GM12878 (cell line): ENCODE results near the gene HEATR1. TPM values are rescaled to one million over a fixed set of nuclear protein-coding genes. Genes with fewer than 3 reads are reported as not detected.

Source experiments
- BCLAF1 ChIP-seq: fragments of 450-650 bp; IDR thresholded peaks from 2 replicates; pipeline ENCODE4 v1.6.1; 2017; ENCODE audit warnings: antibody characterized with exemption, mild to moderate bottlenecking, moderate library complexity
- BRCA1 ChIP-seq: IDR thresholded peaks from 2 replicates; pipeline ENCODE4 v1.6.1; 2011; ENCODE audit warnings: low read depth, low read length, improper control_type of control experiment
- CHD1 ChIP-seq: IDR thresholded peaks from 2 replicates; pipeline ENCODE4 v1.6.1; 2012; ENCODE audit warnings: low read depth, low read length, improper control_type of control experiment
- EED ChIP-seq: sonication (generic); IDR thresholded peaks from 2 replicates; pipeline ENCODE4 v1.6.1; 2016; ENCODE audit warnings: antibody characterized with exemption, low read depth
- ETV6 ChIP-seq, 2 experiments: fragments of 450-650 bp in 1 of 2; IDR thresholded peaks in 1 of 2; conservative IDR thresholded peaks in 1 of 2; 2 replicates each; pipeline ENCODE4 v1.6.1; 2014; ENCODE audit warnings: antibody characterized with exemption in 1 of 2, borderline replicate concordance in 1 of 2, low read depth in 1 of 2, mild to moderate bottlenecking in 1 of 2, moderate library complexity in 1 of 2
- GABPA ChIP-seq: IDR thresholded peaks from 2 replicates; pipeline ENCODE4 v1.6.1; 2014; ENCODE audit warnings: antibody characterized with exemption, low read depth, mild to moderate bottlenecking, inconsistent platforms
- IKZF2 ChIP-seq, 2 experiments: fragments of 450-650 bp; IDR thresholded peaks; 2 replicates each; pipeline ENCODE4 v1.6.1; 2017; ENCODE audit warnings: mild to moderate bottlenecking in 2 of 2, moderate library complexity in 2 of 2
- MYB ChIP-seq: fragments of 150-350 bp; IDR thresholded peaks from 2 replicates; pipeline ENCODE4 v1.6.1; 2014; ENCODE audit warnings: mild to moderate bottlenecking, low read depth, low read length, borderline replicate concordance
- RBBP5 ChIP-seq: fragments of 200-600 bp; sonication (generic); conservative IDR thresholded peaks from 2 replicates; pipeline ENCODE4 v1.6.1; 2016
- REST ChIP-seq: IDR thresholded peaks from 2 replicates; pipeline ENCODE4 v1.6.1; 2012; ENCODE audit warnings: mild to moderate bottlenecking, low read depth, low read length
- RFX5 ChIP-seq: IDR thresholded peaks from 2 replicates; pipeline ENCODE4 v1.6.1; 2011; ENCODE audit warnings: low read depth, low read length, improper control_type of control experiment
- RUNX3 ChIP-seq: IDR thresholded peaks from 2 replicates; pipeline ENCODE4 v1.6.1; 2012; ENCODE audit warnings: low read length, inconsistent platforms
- SKIL ChIP-seq: fragments of 450-650 bp; IDR thresholded peaks from 2 replicates; pipeline ENCODE4 v1.6.1; 2017; ENCODE audit warnings: mild to moderate bottlenecking, low read depth, inconsistent platforms; ENCODE audit not compliant: poor library complexity, severe bottlenecking
- SMAD1 ChIP-seq: fragments of 450-650 bp; IDR thresholded peaks from 2 replicates; pipeline ENCODE4 v1.6.1; 2018; ENCODE audit warnings: mild to moderate bottlenecking, low read depth; ENCODE audit not compliant: partially characterized antibody
- SMAD5 ChIP-seq: IDR thresholded peaks from 2 replicates; pipeline ENCODE4 v1.6.1; 2016; ENCODE audit warnings: antibody characterized with exemption, low read depth
- SMC3 ChIP-seq: IDR thresholded peaks from 2 replicates; pipeline ENCODE4 v1.6.1; 2011; ENCODE audit warnings: low read length, improper control_type of control experiment, borderline replicate concordance
- SUZ12 ChIP-seq: fragments of 200-600 bp; sonication (generic); IDR thresholded peaks from one replicate; pipeline ENCODE4 v1.6.1; 2018; ENCODE audit warnings: antibody characterized with exemption, mild to moderate bottlenecking; ENCODE audit not compliant: unreplicated experiment
- YBX1 ChIP-seq: fragments of 450-650 bp; IDR thresholded peaks from 2 replicates; pipeline ENCODE4 v1.6.1; 2016; ENCODE audit warnings: antibody characterized with exemption
- ZNF207 ChIP-seq: fragments of 450-650 bp; IDR thresholded peaks from 2 replicates; pipeline ENCODE4 v1.6.1; 2014; ENCODE audit warnings: antibody characterized with exemption, mild to moderate bottlenecking, borderline replicate concordance
- polyA plus RNA-seq, 11 experiments: library from polyadenylated mRNA; depleted of rRNA in 4 of 11; unstranded in 6 of 11; stranded (reverse) in 5 of 11; fragments of >200 nt; fragmentation: Nextera tagmentation in 4 of 11; fragmentation: Illumina TruSeq in 1 of 11; extraction: Ambion mirVana in 4 of 11; extraction: Trizol in 1 of 11; gene quantifications; 1 replicate in 1 of 11; 2 replicates in 10 of 11; pipeline versions ENCODE4 v1.2.1 to v1.2.3, GENCODE V29; 2011 to 2016; ENCODE audit warnings: inconsistent platforms in 2 of 11, missing spikeins in 2 of 11, low read depth in 1 of 11
- total RNA-seq, 4 experiments: library from RNA; depleted of rRNA in 3 of 4; stranded (reverse); fragments of >200 nt in 3 of 4; fragmentation: Illumina TruSeq in 1 of 4; extraction: Trizol in 1 of 4; gene quantifications; 2 replicates each; pipeline versions ENCODE4 v1.2.1 to v1.2.3, GENCODE V29; 2013 to 2021
- TF ChIP-seq, protein P1 (sequence below): fragments of 450-650 bp; IDR thresholded peaks from 2 replicates; pipeline ENCODE4 v1.6.1; 2016; ENCODE audit warnings: mild to moderate bottlenecking

Gene HEATR1
- total and polyA plus RNA-seq, 10 of the 15 experiments (the other 5 are each of a cell fraction or from before 2014, with no cell fraction given) = 8.6 to 72.3 (median 41.9) TPM

GRCh38 chr1:236603991-236604904 lies at the start of gene HEATR1 (continued):
- TF ChIP-seq SKIL (no peak), IKZF2 (IDR thresholded peaks at IDR 0.05) (peak; percentile 86 to 90), REST (no peak), SUZ12 (no peak), RFX5 (0 out of 2 replicates have a peak, but pooled peaks have one; percentile 41), YBX1 (no peak), MYB (no peak), SMAD5 (no peak; the same call in 1 of the 2 replicates), ETV6 (conservative IDR thresholded peaks at IDR 0.05 in 1 of 2, IDR thresholded peaks at IDR 0.05 in 1 of 2; ENCODE audit: borderline replicate concordance in 1 of 2, low read depth in 1 of 2) (no peak; a peak in 1 of 4 replicates), CHD1 (no peak), SMAD1 (peak; percentile 46), ZNF207 (peak; percentile 91), RUNX3 (peak; percentile 63), SMC3 (no peak), GABPA (peak; percentile 92), BRCA1 (no peak), BCLAF1 (no peak), EED (peak; percentile 77), RBBP5 (no peak)
- TF ChIP-seq, protein P1, sequence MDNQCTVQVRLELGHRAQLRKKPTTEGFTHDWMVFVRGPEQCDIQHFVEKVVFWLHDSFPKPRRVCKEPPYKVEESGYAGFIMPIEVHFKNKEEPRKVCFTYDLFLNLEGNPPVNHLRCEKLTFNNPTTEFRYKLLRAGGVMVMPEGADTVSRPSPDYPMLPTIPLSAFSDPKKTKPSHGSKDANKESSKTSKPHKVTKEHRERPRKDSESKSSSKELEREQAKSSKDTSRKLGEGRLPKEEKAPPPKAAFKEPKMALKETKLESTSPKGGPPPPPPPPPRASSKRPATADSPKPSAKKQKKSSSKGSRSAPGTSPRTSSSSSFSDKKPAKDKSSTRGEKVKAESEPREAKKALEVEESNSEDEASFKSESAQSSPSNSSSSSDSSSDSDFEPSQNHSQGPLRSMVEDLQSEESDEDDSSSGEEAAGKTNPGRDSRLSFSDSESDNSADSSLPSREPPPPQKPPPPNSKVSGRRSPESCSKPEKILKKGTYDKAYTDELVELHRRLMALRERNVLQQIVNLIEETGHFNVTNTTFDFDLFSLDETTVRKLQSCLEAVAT = 0 out of 2 replicates have a peak, but pooled peaks have one; percentile 53
